DND-41 (cell line): ENCODE measurements around the gene NGDN.

ENCODE experiments used
- CTCF ChIP-seq: IDR thresholded peaks from 2 replicates; pipeline ENCODE4 v1.5.1; 2012; ENCODE audit warnings: borderline replicate concordance, low read length, moderate library complexity, mild to moderate bottlenecking; ENCODE audit not compliant: poor library complexity, severe bottlenecking; ENCODE audit errors: extremely low read depth
- EZH2 ChIP-seq: IDR thresholded peaks from 3 replicates; pipeline ENCODE4 v1.6.1; 2012; ENCODE audit warnings: borderline replicate concordance, low read depth, mild to moderate bottlenecking, moderate library complexity, low read length, inconsistent platforms; ENCODE audit not compliant: severe bottlenecking

- TF ChIP-seq CTCF, result no peak
- no peak for TF ChIP-seq EZH2
These were observed 12.0 kb downstream of the NGDN start for GRCh38 chr14:23481362-23481970.
